DOHH2 (cell line): ENCODE results near the gene FRMD3.

Source experiments
- CTCF ChIP-seq: fragments of 200-600 bp; sonication (generic); IDR thresholded peaks from one replicate; pipeline ENCODE4 v1.5.1; 2014; ENCODE audit warnings: antibody characterized with exemption, mild to moderate bottlenecking, low read depth, low read length; ENCODE audit not compliant: poor library complexity, severe bottlenecking
- EZH2phosphoT487 ChIP-seq: fragments of 200-600 bp; sonication (generic); IDR thresholded peaks from 2 replicates; pipeline ENCODE4 v1.6.1; 2017; ENCODE audit warnings: borderline replicate concordance, mild to moderate bottlenecking, antibody characterized with exemption, low read length, moderate library complexity, mixed read lengths

GRCh38 chr9:83204047-83204446, 334.2 kb downstream of the FRMD3 start:
- TF ChIP-seq CTCF (no peak), EZH2phosphoT487 (no peak)
